ENCODE data around the gene APLP2. TPM values are rescaled to one million over a fixed set of nuclear protein-coding genes. Genes with fewer than 3 reads are reported as not detected.

Gene APLP2
- total and polyA plus RNA-seq, 2 of the 13 experiments (the other 11 are each of a cell fraction or from before 2014, with no cell fraction given): 315 to 594 TPM

DNA sequence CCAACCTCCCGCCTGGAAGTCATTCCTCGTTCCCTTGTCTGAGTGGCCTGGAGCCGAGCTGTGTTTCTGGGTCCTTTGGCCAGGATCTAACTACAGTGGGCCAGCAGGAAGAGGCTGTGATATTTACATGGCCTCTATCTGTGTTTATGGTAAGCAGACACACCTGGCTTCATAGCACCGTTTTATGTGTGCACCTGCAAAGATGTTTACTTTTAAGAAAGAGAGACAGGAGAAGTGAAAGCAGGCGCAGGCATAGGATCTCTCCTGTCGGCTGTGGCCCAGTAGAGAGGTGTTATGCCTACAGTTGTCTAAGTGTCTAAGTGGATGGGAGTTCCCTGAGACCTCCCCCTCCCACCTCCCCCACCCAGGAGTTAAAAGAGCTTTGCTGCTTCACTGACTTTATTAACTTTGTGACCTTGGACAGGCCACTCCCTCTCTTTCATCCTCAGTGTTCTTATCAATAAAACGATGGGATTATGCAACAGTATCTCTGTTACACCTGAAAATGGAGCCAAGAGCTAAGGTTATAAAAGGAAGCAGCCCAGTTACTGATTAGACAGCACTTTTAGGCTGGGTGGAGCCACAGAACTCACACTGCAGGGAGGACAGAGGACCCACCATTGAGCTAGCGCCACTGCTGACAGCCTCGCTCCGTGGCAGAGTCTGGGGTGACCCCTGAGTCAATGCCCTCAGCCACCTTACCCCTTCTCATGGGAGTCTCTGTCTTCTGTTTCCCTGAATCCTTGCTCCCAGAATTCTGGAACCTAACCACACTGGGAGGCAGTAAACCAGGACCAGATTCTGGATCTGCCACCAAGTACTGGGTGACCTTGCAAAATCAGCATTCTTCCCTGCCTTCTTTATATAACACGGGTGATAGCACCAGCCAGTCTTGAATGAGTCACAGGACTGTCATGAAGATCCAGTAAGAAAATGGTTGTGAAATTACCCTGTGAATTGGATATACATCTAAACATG lies 111.9 kb downstream of the APLP2 start (continued):
- TF ChIP-seq ZKSCAN8 (CRISPR knock-in tag; IDR thresholded peaks at IDR 0.05; ENCODE audit: borderline replicate concordance) (peak; percentile 67; the same call in 1 of the 2 replicates), ZNF83 (CRISPR knock-in tag; IDR thresholded peaks at IDR 0.05; ENCODE audit: borderline replicate concordance) (no peak), POLR2A (IDR thresholded peaks at IDR 0.05; ENCODE audit: insufficient read depth in 1 of 2, low read depth in 2 of 2, low read length in 2 of 2) (peak; percentile 84 to 96), RBAK (CRISPR knock-in tag; IDR thresholded peaks at IDR 0.05) (0 out of 2 replicates have a peak, but pooled peaks have one; percentile 60), NFKB2 (CRISPR knock-in tag; IDR thresholded peaks at IDR 0.05; ENCODE audit: borderline replicate concordance) (peak; percentile 43; the same call in 1 of the 2 replicates), SMARCE1 (IDR thresholded peaks at IDR 0.05; ENCODE audit: borderline replicate concordance) (no peak), CBX1 (IDR thresholded peaks at IDR 0.05; ENCODE audit: low read depth) (no peak), ZZZ3 (CRISPR knock-in tag; IDR thresholded peaks at IDR 0.05; ENCODE audit: borderline replicate concordance) (no peak), ETV6 (CRISPR knock-in tag; conservative IDR thresholded peaks at IDR 0.05) (no peak), ZNF564 (CRISPR knock-in tag; IDR thresholded peaks at IDR 0.05) (peak; percentile 63; the same call in 1 of the 2 replicates), ZNF264 (CRISPR knock-in tag; IDR thresholded peaks at IDR 0.05) (peak; percentile 15; the same call in 1 of the 2 replicates)
- TF ChIP-seq, protein P1, sequence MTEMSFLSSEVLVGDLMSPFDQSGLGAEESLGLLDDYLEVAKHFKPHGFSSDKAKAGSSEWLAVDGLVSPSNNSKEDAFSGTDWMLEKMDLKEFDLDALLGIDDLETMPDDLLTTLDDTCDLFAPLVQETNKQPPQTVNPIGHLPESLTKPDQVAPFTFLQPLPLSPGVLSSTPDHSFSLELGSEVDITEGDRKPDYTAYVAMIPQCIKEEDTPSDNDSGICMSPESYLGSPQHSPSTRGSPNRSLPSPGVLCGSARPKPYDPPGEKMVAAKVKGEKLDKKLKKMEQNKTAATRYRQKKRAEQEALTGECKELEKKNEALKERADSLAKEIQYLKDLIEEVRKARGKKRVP (CRISPR knock-in tag; IDR thresholded peaks at IDR 0.05): peak in 1 of 2 experiments; percentile 63; a peak in 1 of 4 replicates
- TF ChIP-seq, protein P2, sequence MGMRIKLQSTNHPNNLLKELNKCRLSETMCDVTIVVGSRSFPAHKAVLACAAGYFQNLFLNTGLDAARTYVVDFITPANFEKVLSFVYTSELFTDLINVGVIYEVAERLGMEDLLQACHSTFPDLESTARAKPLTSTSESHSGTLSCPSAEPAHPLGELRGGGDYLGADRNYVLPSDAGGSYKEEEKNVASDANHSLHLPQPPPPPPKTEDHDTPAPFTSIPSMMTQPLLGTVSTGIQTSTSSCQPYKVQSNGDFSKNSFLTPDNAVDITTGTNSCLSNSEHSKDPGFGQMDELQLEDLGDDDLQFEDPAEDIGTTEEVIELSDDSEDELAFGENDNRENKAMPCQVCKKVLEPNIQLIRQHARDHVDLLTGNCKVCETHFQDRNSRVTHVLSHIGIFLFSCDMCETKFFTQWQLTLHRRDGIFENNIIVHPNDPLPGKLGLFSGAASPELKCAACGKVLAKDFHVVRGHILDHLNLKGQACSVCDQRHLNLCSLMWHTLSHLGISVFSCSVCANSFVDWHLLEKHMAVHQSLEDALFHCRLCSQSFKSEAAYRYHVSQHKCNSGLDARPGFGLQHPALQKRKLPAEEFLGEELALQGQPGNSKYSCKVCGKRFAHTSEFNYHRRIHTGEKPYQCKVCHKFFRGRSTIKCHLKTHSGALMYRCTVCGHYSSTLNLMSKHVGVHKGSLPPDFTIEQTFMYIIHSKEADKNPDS (CRISPR knock-in tag; IDR thresholded peaks at IDR 0.05): no peak
- TF ChIP-seq, protein P3, sequence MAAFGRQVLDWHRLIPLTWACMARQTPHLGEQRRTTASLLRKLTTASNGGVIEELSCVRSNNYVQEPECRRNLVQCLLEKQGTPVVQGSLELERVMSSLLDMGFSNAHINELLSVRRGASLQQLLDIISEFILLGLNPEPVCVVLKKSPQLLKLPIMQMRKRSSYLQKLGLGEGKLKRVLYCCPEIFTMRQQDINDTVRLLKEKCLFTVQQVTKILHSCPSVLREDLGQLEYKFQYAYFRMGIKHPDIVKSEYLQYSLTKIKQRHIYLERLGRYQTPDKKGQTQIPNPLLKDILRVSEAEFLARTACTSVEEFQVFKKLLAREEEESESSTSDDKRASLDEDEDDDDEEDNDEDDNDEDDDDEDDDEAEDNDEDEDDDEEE (CRISPR knock-in tag; IDR thresholded peaks at IDR 0.05): no peak
- TF ChIP-seq, protein P4, sequence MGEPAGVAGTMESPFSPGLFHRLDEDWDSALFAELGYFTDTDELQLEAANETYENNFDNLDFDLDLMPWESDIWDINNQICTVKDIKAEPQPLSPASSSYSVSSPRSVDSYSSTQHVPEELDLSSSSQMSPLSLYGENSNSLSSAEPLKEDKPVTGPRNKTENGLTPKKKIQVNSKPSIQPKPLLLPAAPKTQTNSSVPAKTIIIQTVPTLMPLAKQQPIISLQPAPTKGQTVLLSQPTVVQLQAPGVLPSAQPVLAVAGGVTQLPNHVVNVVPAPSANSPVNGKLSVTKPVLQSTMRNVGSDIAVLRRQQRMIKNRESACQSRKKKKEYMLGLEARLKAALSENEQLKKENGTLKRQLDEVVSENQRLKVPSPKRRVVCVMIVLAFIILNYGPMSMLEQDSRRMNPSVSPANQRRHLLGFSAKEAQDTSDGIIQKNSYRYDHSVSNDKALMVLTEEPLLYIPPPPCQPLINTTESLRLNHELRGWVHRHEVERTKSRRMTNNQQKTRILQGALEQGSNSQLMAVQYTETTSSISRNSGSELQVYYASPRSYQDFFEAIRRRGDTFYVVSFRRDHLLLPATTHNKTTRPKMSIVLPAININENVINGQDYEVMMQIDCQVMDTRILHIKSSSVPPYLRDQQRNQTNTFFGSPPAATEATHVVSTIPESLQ (CRISPR knock-in tag; conservative IDR thresholded peaks at IDR 0.05): no peak
- TF ChIP-seq, protein P5, sequence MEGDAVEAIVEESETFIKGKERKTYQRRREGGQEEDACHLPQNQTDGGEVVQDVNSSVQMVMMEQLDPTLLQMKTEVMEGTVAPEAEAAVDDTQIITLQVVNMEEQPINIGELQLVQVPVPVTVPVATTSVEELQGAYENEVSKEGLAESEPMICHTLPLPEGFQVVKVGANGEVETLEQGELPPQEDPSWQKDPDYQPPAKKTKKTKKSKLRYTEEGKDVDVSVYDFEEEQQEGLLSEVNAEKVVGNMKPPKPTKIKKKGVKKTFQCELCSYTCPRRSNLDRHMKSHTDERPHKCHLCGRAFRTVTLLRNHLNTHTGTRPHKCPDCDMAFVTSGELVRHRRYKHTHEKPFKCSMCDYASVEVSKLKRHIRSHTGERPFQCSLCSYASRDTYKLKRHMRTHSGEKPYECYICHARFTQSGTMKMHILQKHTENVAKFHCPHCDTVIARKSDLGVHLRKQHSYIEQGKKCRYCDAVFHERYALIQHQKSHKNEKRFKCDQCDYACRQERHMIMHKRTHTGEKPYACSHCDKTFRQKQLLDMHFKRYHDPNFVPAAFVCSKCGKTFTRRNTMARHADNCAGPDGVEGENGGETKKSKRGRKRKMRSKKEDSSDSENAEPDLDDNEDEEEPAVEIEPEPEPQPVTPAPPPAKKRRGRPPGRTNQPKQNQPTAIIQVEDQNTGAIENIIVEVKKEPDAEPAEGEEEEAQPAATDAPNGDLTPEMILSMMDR (CRISPR knock-in tag; IDR thresholded peaks at IDR 0.05): peak; percentile 49

Data from HepG2 (cell line).